SJCRH30 (cell line): Measurements from ENCODE around the gene FCHO2. TPM values are rescaled to one million over a fixed set of nuclear protein-coding genes. Genes with fewer than 3 reads are reported as not detected.

Experiments used
- DNase-seq, 2 experiments: peaks; one replicate each; pipeline ENCODE4 v3.0.0-alpha.2; 2015 to 2020
- H3K27ac ChIP-seq: fragments of 250-450 bp; sonication (Bioruptor Pico); 2 replicates; pipeline ENCODE4 v1.5.1; 2020; ENCODE audit warnings: mild to moderate bottlenecking, moderate library complexity
- H3K27me3 ChIP-seq: fragments of 250-450 bp; sonication (Bioruptor Pico); 2 replicates; pipeline ENCODE4 v1.5.1; 2020; ENCODE audit warnings: mild to moderate bottlenecking, moderate library complexity
- H3K36me3 ChIP-seq: fragments of 250-450 bp; sonication (Bioruptor Pico); 2 replicates; pipeline ENCODE4 v1.5.1; 2020; ENCODE audit warnings: mild to moderate bottlenecking, moderate library complexity
- H3K4me1 ChIP-seq: fragments of 250-450 bp; sonication (Bioruptor Pico); 2 replicates; pipeline ENCODE4 v1.5.1; 2020; ENCODE audit warnings: mild to moderate bottlenecking, moderate library complexity
- H3K4me3 ChIP-seq: fragments of 250-450 bp; sonication (Bioruptor Pico); 2 replicates; pipeline ENCODE4 v1.5.1; 2020; ENCODE audit warnings: mild to moderate bottlenecking, moderate library complexity
- H3K9me3 ChIP-seq: fragments of 250-450 bp; sonication (Bioruptor Pico); replicated peaks from 2 replicates; pipeline ENCODE4 v1.5.1; 2020; ENCODE audit warnings: mild to moderate bottlenecking, moderate library complexity
- total RNA-seq: library from RNA; depleted of rRNA; stranded (reverse); fragments of >200 nt; shearing (Covaris generic); gene quantifications from 2 replicates; pipeline ENCODE4 v1.2.3, GENCODE V29; 2014

Gene FCHO2
- total RNA-seq, 1 experiment from 2014 or later = 15.4 TPM

- Histone ChIP-seq H3K27me3 (no peaks in the 10 kb centered on the region), H3K36me3 (no peaks in the 10 kb centered on the region), H3K4me3 (no peak overlapping the region), H3K4me1 (no peaks in the 10 kb centered on the region), H3K9me3 (peaks cover 3% of the 10 kb centered on the region; the same call in 1 of the 2 replicates), H3K27ac (no peak overlapping the region)
- DNase-seq = no peak
Observed at GRCh38 chr5:73095564-73096238, 139.9 kb downstream of the FCHO2 start.

GRCh38 chr5:73096239-73096575, 140.4 kb downstream of the FCHO2 start:
- Histone ChIP-seq H3K9me3 (peaks cover 3% of the 10 kb centered on the region; the same call in 1 of the 2 replicates), H3K27ac (no peak overlapping the region), H3K36me3 (no peaks in the 10 kb centered on the region), H3K27me3 (no peaks in the 10 kb centered on the region), H3K4me1 (no peaks in the 10 kb centered on the region), H3K4me3 (no peak overlapping the region)
- no peak for DNase-seq

DNA sequence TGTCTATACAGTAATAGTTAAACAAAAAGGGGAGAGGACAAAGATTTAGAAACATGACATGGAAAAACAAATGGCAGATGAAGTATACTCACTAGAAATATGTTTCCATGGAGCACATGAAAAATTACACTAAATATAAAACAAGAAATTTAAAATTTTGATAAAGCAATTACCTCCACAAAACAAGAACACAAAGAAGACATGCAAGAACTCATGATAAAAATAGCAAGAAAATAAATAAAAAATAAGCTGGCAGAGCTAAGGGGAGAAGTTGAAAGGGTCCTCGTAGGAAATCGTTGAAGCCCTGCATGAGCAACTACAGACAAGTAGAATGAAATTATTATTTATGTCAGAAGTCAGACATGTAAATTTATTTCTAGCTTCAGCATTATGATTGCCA, 141.9 kb downstream of the FCHO2 start:
- no peak overlapping the region for H3K27ac ChIP-seq
- peaks cover 3% of the 10 kb centered on the region; the same call in 1 of the 2 replicates for H3K9me3 ChIP-seq
- no peaks in the 10 kb centered on the region for H3K4me1 ChIP-seq
- no peak overlapping the region for H3K4me3 ChIP-seq
- no peaks in the 10 kb centered on the region for H3K36me3 ChIP-seq
- no peaks in the 10 kb centered on the region for H3K27me3 ChIP-seq
- DNase-seq = no peak

GRCh38 chr5:73100109-73100508, 144.3 kb downstream of the FCHO2 start:
- H3K4me1 ChIP-seq = no peaks in the 10 kb centered on the region
- H3K27ac ChIP-seq = no peak overlapping the region
- H3K4me3 ChIP-seq = no peak overlapping the region
- no peaks in the 10 kb centered on the region for H3K36me3 ChIP-seq
- H3K9me3 ChIP-seq = peaks cover 3% of the 10 kb centered on the region; the same call in 1 of the 2 replicates
- H3K27me3 ChIP-seq = no peaks in the 10 kb centered on the region
- DNase-seq = no peak

DNA sequence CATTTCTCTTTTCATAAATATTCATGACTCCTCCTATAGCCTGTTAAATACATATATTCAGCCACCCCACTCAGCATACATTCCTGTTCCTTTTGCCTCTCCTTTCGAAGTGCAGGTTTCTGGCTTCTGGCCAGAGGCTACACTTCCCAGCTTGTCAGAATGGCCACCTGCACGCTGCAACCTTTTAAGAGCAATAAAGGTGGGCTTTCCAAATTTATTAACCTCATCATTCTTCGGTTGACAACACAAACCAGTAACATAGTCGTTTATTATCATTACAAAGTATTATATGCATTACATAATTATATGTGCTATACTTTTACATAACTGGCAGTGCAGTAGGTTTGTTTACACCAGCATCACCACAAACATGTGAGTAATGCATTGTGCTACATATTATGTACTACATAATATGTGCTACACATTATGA, 148.0 kb downstream of the FCHO2 start:
- no peak overlapping the region for H3K27ac ChIP-seq
- DNase-seq = no peak
- H3K36me3 ChIP-seq = no peaks in the 10 kb centered on the region

GRCh38 chr5:73104326-73104725, 148.5 kb downstream of the FCHO2 start:
- Histone ChIP-seq H3K27me3 (no peaks in the 10 kb centered on the region), H3K27ac (no peak overlapping the region), H3K9me3 (no peaks in the 10 kb centered on the region; the same call in 1 of the 2 replicates), H3K4me3 (no peak overlapping the region), H3K4me1 (no peaks in the 10 kb centered on the region), H3K36me3 (no peaks in the 10 kb centered on the region)
- no peak for DNase-seq

More for the DNA sequence above, 148.0 kb downstream of the FCHO2 start:
- no peaks in the 10 kb centered on the region for H3K27me3 ChIP-seq
- no peaks in the 10 kb centered on the region for H3K4me1 ChIP-seq
- no peaks in the 10 kb centered on the region; the same call in 1 of the 2 replicates for H3K9me3 ChIP-seq
- H3K4me3 ChIP-seq = no peak overlapping the region

DNA sequence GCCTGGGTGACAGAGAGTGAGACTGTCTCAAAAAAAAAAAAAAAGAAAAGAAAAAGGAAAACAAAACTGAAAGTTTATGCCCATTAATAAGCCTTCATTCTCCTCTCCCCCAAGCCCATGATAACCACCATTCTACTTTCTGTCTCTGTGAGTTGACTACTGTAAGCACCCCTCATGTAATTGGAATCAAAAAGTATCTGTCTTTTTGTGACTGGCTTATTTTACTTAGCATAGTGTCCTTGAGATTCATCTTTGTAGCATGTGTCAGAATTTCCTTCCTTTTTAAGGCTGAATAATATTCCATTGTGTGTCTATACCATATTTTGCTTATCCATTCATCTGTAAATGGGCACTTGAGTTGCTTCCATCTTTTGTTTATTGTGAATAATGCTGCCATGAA, 150.5 kb downstream of the FCHO2 start:
- Histone ChIP-seq H3K27me3 (no peaks in the 10 kb centered on the region), H3K4me3 (no peak overlapping the region), H3K36me3 (no peaks in the 10 kb centered on the region), H3K27ac (no peak overlapping the region), H3K9me3 (no peaks in the 10 kb centered on the region; the same call in 1 of the 2 replicates), H3K4me1 (no peaks in the 10 kb centered on the region)
- no peak for DNase-seq

DNA sequence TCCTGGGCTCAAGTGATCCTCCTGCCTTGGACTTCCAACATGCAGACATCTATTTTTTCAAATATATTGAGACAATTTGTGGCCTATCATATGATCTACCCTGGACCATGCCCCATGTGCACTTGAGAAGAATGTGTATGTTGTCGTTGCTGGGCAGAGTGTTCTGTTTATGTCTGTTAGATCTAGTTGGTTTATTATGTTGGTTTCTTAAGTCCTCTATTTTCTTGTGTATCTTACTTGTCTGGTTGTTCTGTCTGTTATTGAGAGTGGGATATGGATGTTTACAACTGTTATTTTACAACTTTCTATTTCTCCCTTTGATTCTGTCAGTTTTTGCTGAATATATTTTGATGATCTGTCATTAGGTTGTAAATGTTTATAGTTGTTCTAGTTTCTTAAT, 154.3 kb downstream of the FCHO2 start:
- Histone ChIP-seq H3K27me3 (no peaks in the 10 kb centered on the region), H3K4me1 (peaks cover 3% of the 10 kb centered on the region; the same call in 1 of the 2 replicates), H3K27ac (no peak overlapping the region), H3K9me3 (no peaks in the 10 kb centered on the region), H3K4me3 (no peak overlapping the region), H3K36me3 (no peaks in the 10 kb centered on the region)
- DNase-seq = no peak

GRCh38 chr5:73111536-73111935, 155.7 kb downstream of the FCHO2 start:
- Histone ChIP-seq H3K9me3 (no peaks in the 10 kb centered on the region), H3K36me3 (no peaks in the 10 kb centered on the region), H3K27ac (no peak overlapping the region), H3K4me3 (no peak overlapping the region), H3K27me3 (no peaks in the 10 kb centered on the region), H3K4me1 (peaks cover 7% of the 10 kb centered on the region; the same call in 1 of the 2 replicates)
- no peak for DNase-seq

GRCh38 chr5:73112359-73112758, 156.5 kb downstream of the FCHO2 start:
- Histone ChIP-seq H3K27me3 (no peaks in the 10 kb centered on the region), H3K4me1 (peaks cover 7% of the 10 kb centered on the region; the same call in 1 of the 2 replicates), H3K4me3 (no peak overlapping the region), H3K9me3 (no peaks in the 10 kb centered on the region), H3K36me3 (no peaks in the 10 kb centered on the region), H3K27ac (no peak overlapping the region)
- no peak for DNase-seq

- no peak for DNase-seq
- Histone ChIP-seq H3K9me3 (no peaks in the 10 kb centered on the region), H3K4me3 (no peak overlapping the region), H3K27me3 (no peaks in the 10 kb centered on the region; the same call in 1 of the 2 replicates), H3K27ac (no peak overlapping the region), H3K36me3 (no peaks in the 10 kb centered on the region), H3K4me1 (peaks cover 22% of the 10 kb centered on the region)
Observed at GRCh38 chr5:73114044-73114688, 158.3 kb downstream of the FCHO2 start.

DNA sequence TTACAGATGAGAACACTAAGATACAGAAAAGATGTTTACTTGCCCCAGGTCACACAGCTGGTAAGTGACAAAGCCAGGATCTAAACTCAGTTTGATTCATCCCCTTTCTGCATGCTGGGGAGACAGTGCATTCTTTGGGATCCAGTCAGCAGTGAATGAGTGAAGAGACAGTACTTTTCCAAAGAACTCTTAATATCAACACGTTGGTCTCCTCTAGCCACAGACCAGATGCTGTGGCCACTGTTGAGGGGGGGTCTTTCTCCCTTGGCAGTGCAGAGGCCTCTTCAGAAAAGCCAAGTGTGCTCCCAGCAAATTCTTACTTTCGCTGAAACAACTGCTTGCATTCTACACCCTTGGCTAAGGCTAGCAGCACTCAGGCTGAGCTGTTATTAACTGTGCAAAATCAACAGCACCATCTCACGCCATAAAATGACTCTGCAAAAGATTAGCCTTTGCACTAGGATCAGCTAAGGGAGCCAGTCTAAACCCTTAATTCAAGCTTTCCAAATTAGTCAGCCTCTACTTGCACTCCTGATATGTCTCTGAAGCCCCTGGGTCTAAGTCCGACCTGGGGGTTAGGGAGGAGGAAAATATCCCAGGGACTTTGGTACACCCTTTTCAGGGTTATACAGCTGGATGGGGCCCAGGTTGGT, 159.7 kb downstream of the FCHO2 start:
- Histone ChIP-seq H3K4me3 (no peak overlapping the region), H3K4me1 (peaks cover 22% of the 10 kb centered on the region), H3K36me3 (no peaks in the 10 kb centered on the region), H3K9me3 (no peaks in the 10 kb centered on the region), H3K27me3 (no peaks in the 10 kb centered on the region; the same call in 1 of the 2 replicates), H3K27ac (no peak overlapping the region)
- peak in 1 of 2 experiments; percentile 9 for DNase-seq

- no peak overlapping the region for H3K4me3 ChIP-seq
- H3K4me1 ChIP-seq = peaks cover 22% of the 10 kb centered on the region
- H3K36me3 ChIP-seq = no peaks in the 10 kb centered on the region
- no peak overlapping the region for H3K27ac ChIP-seq
- DNase-seq = no peak
- no peaks in the 10 kb centered on the region for H3K9me3 ChIP-seq
- H3K27me3 ChIP-seq = no peaks in the 10 kb centered on the region; the same call in 1 of the 2 replicates
Observed at GRCh38 chr5:73116506-73116905, 160.7 kb downstream of the FCHO2 start.

- peaks cover 22% of the 10 kb centered on the region for H3K4me1 ChIP-seq
- no peak overlapping the region for H3K27ac ChIP-seq
- DNase-seq = no peak
- H3K27me3 ChIP-seq = no peaks in the 10 kb centered on the region; the same call in 1 of the 2 replicates
- no peaks in the 10 kb centered on the region for H3K36me3 ChIP-seq
- H3K4me3 ChIP-seq = no peak overlapping the region
- no peaks in the 10 kb centered on the region for H3K9me3 ChIP-seq
Observed at GRCh38 chr5:73117088-73117740, 161.4 kb downstream of the FCHO2 start.
